Neural cell (in vitro differentiated cells): ENCODE measurements around the gene ATRAID. TPM values are rescaled to one million over a fixed set of nuclear protein-coding genes. Genes with fewer than 3 reads are reported as not detected.
"Not testable (repeated sequence)": the region's sequence is repeated elsewhere in the genome, so short reads cannot be mapped to it uniquely, and the experiment has no call there.

Experiments used
- H2AFZ ChIP-seq: fragments of 200-600, 300-800 bp; sonication (generic), shearing (Covaris generic); 2 replicates; pipeline ENCODE4 v1.6.0; 2014; ENCODE audit warnings: low read depth, mild to moderate bottlenecking, antibody characterized with exemption, low read length, moderate library complexity
- H3F3A ChIP-seq: fragments of 200-600 bp; shearing (Covaris generic); 2 replicates; pipeline ENCODE4 v1.6.1; 2016; ENCODE audit warnings: mild to moderate bottlenecking, moderate library complexity, mixed read lengths, antibody characterized with exemption, low read length; ENCODE audit not compliant: insufficient read depth, poor library complexity, severe bottlenecking
- H3K27ac ChIP-seq: fragments of 200-600, 300-800 bp; sonication (generic), shearing (Covaris generic); 2 replicates; pipeline ENCODE4 v1.5.1; 2014; ENCODE audit warnings: mild to moderate bottlenecking, low read length, moderate library complexity
- H3K27me3 ChIP-seq: fragments of 300-800, 200-600 bp; sonication (generic), shearing (Covaris generic); 2 replicates; pipeline ENCODE4 v1.6.0; 2014; ENCODE audit warnings: mild to moderate bottlenecking, low read depth, low read length, moderate library complexity; ENCODE audit not compliant: insufficient read depth
- H3K36me3 ChIP-seq: fragments of 300-800, 200-600 bp; sonication (generic), shearing (Covaris generic); 2 replicates; pipeline ENCODE4 v1.5.1; 2014; ENCODE audit warnings: mild to moderate bottlenecking, antibody characterized with exemption, low read length, moderate library complexity; ENCODE audit not compliant: insufficient read depth
- H3K4me2 ChIP-seq: fragments of 300-800, 200-600 bp; sonication (generic), shearing (Covaris generic); 2 replicates; pipeline ENCODE4 v1.6.0; 2014; ENCODE audit warnings: mild to moderate bottlenecking, low read length
- H3K4me3 ChIP-seq: fragments of 300-800, 200-600 bp; sonication (generic), shearing (Covaris generic); 2 replicates; pipeline ENCODE4 v1.5.1; 2014; ENCODE audit warnings: mild to moderate bottlenecking, low read length, moderate library complexity
- H3K79me2 ChIP-seq: fragments of 200-600 bp; shearing (Covaris generic); replicated peaks from 2 replicates; pipeline ENCODE4 v1.6.0; 2014; ENCODE audit warnings: mild to moderate bottlenecking, low read length, moderate library complexity; ENCODE audit not compliant: insufficient read depth
- H3K9ac ChIP-seq: fragments of 300-800, 200-600 bp; sonication (generic), shearing (Covaris generic); 2 replicates; pipeline ENCODE4 v1.6.1; 2016; ENCODE audit warnings: mild to moderate bottlenecking, low read length, mixed read lengths
- H3K9me2 ChIP-seq: fragments of 200-600 bp; shearing (Covaris generic); 2 replicates; pipeline ENCODE4 v1.6.1; 2016; ENCODE audit warnings: mild to moderate bottlenecking, low read length, mixed read lengths; ENCODE audit not compliant: insufficient read depth
- H3K9me3 ChIP-seq: fragments of 200-600, 300-800 bp; sonication (generic), shearing (Covaris generic); 2 replicates; pipeline ENCODE4 v1.6.1; 2016; ENCODE audit warnings: mild to moderate bottlenecking, mixed run types, low read length, moderate library complexity, mixed read lengths
- H4K20me1 ChIP-seq: fragments of 200-600 bp; shearing (Covaris generic); 2 replicates; pipeline ENCODE4 v1.6.1; 2016; ENCODE audit warnings: mild to moderate bottlenecking, mixed run types; ENCODE audit not compliant: insufficient read depth
- EP300 ChIP-seq: fragments of 450-650 bp; conservative IDR thresholded peaks from 2 replicates; pipeline ENCODE4 v1.6.1; 2014; ENCODE audit warnings: antibody characterized with exemption, mild to moderate bottlenecking, moderate library complexity; ENCODE audit not compliant: poor library complexity, severe bottlenecking
- EZH2 ChIP-seq: fragments of 200-600, 300-800 bp; shearing (Covaris generic), sonication (generic); IDR thresholded peaks from 2 replicates; pipeline ENCODE4 v1.6.1; 2014; ENCODE audit warnings: antibody characterized with exemption, low read length, borderline replicate concordance, mild to moderate bottlenecking; ENCODE audit not compliant: insufficient read depth, poor library complexity, severe bottlenecking
- MXI1 ChIP-seq: fragments of 450-650 bp; conservative IDR thresholded peaks from 2 replicates; pipeline ENCODE4 v1.6.1; 2014; ENCODE audit warnings: antibody characterized with exemption, mild to moderate bottlenecking; ENCODE audit not compliant: poor library complexity, severe bottlenecking
- POLR2AphosphoS5 ChIP-seq: IDR thresholded peaks from 2 replicates; pipeline ENCODE4 v1.6.1; 2012
- RAD21 ChIP-seq: fragments of 450-650 bp; conservative IDR thresholded peaks from 2 replicates; pipeline ENCODE4 v1.6.1; 2014; ENCODE audit warnings: antibody characterized with exemption, mild to moderate bottlenecking, moderate library complexity
- SMC3 ChIP-seq: fragments of 450-650 bp; conservative IDR thresholded peaks from 2 replicates; pipeline ENCODE4 v1.6.1; 2014; ENCODE audit warnings: antibody characterized with exemption, mild to moderate bottlenecking, moderate library complexity; ENCODE audit not compliant: poor library complexity
- TAF1 ChIP-seq: IDR thresholded peaks from 2 replicates; pipeline ENCODE4 v1.6.1; 2012; ENCODE audit warnings: low read depth
- polyA plus RNA-seq: library from polyadenylated mRNA; depleted of rRNA; stranded (reverse); fragments of >200 nt; gene quantifications from 2 replicates; pipeline ENCODE4 v1.2.3, GENCODE V29; 2014
- TF ChIP-seq, protein P1 (sequence below): fragments of 450-650 bp; IDR thresholded peaks from 2 replicates; pipeline ENCODE4 v1.5.1; 2014; ENCODE audit warnings: antibody characterized with exemption, mild to moderate bottlenecking, moderate library complexity; ENCODE audit not compliant: poor library complexity, severe bottlenecking
- TF ChIP-seq, protein P2 (sequence below): IDR thresholded peaks from 2 replicates; pipeline ENCODE4 v1.6.1; 2012; ENCODE audit warnings: borderline replicate concordance

Gene ATRAID
- polyA plus RNA-seq, 1 donor from 2014 or later, result 94.3 TPM

DNA sequence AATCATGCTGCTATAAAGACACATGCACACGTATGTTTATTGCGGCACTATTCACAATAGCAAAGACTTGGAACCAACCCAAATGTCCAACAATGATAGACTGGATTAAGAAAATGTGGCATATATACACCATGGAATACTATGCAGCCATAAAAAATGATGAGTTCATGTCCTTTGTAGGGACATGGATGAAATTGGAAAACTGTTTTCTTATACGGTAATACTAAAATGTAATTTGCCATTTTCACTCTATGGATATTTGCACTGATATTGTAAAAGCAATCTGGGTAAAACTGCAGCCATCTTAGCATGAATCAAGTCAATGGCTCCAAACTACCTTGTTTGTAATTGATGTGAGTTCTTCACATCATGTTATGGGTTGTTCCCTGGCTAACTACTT is 16.0 kb upstream of the ATRAID start:
- not testable (repeated sequence) for H3K79me2 ChIP-seq, H3K27ac ChIP-seq, H4K20me1 ChIP-seq, H3K9me2 ChIP-seq, H3K4me2 ChIP-seq, H3K36me3 ChIP-seq, H3F3A ChIP-seq, H3K27me3 ChIP-seq, H3K9ac ChIP-seq, H3K9me3 ChIP-seq, H3K4me3 ChIP-seq, H2AFZ ChIP-seq

DNA sequence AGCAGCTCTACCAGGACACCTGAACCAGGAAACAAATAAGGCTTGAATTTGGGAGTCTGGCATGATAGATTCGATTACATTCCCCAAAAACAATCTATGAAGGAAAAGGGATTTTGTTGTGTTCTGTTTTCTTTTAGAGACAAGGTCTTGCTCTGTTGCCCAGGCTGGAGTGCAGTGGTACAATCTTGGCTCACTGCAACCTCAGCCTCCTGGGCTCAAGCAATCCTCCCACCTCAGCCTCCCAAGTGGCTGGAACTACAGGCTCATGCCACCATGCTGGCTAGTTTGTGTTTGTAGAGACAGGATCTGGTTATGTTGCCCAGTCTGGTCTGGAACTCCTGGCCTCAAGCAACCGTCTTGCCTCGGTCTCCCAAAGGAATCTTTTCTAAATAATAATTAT is 13.8 kb upstream of the ATRAID start:
- H3K79me2 ChIP-seq, H3K27me3 ChIP-seq, H3K9me3 ChIP-seq, H3K4me2 ChIP-seq, H3K9me2 ChIP-seq, H3F3A ChIP-seq, H3K36me3 ChIP-seq, H3K9ac ChIP-seq, H3K4me3 ChIP-seq, H3K27ac ChIP-seq, H2AFZ ChIP-seq, H4K20me1 ChIP-seq: not testable (repeated sequence)

DNA sequence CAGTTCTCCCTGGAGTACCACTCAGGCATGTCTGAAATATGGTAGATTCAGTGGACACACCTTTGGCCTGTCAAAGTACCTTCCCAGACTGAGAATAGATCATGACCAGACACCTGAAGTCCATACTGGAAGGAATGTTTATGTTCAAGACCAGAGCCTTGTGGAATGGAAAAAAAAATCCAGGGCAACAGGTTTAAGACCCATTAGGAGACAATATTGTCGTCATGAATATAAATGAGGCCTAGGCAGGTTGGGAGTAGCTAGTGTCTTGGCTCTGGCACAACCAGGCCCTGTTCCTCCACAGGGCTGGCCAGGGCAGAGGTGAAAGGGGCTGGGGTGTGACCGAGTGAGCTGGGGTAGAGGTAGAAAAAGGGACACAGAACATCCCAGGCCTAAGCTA is 13.2 kb upstream of the ATRAID start:
- no peak overlapping the region for H2AFZ ChIP-seq
- no peak overlapping the region for H3K27ac ChIP-seq
- H3K36me3 ChIP-seq, result no peaks in the 10 kb centered on the region
- H3K27me3 ChIP-seq, result no peaks in the 10 kb centered on the region
- no peaks in the 10 kb centered on the region for H3K9me2 ChIP-seq
- no peaks in the 10 kb centered on the region for H3F3A ChIP-seq
- no peak for TF ChIP-seq SMC3
- TF ChIP-seq, protein P1, sequence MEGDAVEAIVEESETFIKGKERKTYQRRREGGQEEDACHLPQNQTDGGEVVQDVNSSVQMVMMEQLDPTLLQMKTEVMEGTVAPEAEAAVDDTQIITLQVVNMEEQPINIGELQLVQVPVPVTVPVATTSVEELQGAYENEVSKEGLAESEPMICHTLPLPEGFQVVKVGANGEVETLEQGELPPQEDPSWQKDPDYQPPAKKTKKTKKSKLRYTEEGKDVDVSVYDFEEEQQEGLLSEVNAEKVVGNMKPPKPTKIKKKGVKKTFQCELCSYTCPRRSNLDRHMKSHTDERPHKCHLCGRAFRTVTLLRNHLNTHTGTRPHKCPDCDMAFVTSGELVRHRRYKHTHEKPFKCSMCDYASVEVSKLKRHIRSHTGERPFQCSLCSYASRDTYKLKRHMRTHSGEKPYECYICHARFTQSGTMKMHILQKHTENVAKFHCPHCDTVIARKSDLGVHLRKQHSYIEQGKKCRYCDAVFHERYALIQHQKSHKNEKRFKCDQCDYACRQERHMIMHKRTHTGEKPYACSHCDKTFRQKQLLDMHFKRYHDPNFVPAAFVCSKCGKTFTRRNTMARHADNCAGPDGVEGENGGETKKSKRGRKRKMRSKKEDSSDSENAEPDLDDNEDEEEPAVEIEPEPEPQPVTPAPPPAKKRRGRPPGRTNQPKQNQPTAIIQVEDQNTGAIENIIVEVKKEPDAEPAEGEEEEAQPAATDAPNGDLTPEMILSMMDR, result no peak
- TF ChIP-seq POLR2AphosphoS5, result no peak
- no peak for TF ChIP-seq MXI1
- TF ChIP-seq EP300, result no peak
- TF ChIP-seq TAF1, result no peak
- TF ChIP-seq EZH2, result no peak
- no peak for TF ChIP-seq RAD21
- TF ChIP-seq, protein P2, sequence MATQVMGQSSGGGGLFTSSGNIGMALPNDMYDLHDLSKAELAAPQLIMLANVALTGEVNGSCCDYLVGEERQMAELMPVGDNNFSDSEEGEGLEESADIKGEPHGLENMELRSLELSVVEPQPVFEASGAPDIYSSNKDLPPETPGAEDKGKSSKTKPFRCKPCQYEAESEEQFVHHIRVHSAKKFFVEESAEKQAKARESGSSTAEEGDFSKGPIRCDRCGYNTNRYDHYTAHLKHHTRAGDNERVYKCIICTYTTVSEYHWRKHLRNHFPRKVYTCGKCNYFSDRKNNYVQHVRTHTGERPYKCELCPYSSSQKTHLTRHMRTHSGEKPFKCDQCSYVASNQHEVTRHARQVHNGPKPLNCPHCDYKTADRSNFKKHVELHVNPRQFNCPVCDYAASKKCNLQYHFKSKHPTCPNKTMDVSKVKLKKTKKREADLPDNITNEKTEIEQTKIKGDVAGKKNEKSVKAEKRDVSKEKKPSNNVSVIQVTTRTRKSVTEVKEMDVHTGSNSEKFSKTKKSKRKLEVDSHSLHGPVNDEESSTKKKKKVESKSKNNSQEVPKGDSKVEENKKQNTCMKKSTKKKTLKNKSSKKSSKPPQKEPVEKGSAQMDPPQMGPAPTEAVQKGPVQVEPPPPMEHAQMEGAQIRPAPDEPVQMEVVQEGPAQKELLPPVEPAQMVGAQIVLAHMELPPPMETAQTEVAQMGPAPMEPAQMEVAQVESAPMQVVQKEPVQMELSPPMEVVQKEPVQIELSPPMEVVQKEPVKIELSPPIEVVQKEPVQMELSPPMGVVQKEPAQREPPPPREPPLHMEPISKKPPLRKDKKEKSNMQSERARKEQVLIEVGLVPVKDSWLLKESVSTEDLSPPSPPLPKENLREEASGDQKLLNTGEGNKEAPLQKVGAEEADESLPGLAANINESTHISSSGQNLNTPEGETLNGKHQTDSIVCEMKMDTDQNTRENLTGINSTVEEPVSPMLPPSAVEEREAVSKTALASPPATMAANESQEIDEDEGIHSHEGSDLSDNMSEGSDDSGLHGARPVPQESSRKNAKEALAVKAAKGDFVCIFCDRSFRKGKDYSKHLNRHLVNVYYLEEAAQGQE, result no peak
- no peaks in the 10 kb centered on the region for H4K20me1 ChIP-seq
- no peak overlapping the region for H3K9ac ChIP-seq
- H3K79me2 ChIP-seq, result no peaks in the 10 kb centered on the region
- no peak overlapping the region for H3K4me3 ChIP-seq
- H3K4me2 ChIP-seq, result no peak overlapping the region
- no peaks in the 10 kb centered on the region for H3K9me3 ChIP-seq
